DMS53 treated with DMSO at 0.1 percent for 48 hours (cell line): ENCODE results near the gene MYH7.

Source experiments
- DNase-seq: peaks from one replicate; lab custom pipeline; 2025; ENCODE audit not compliant: unreplicated experiment; lab: John Stamatoyannopoulos, UW

MYH7 gene

GRCh38 chr14:23449314-23449713, 13.9 kb upstream of the MYH7 start:
- DNase-seq, result no peak

GRCh38 chr14:23447361-23448350, 12.2 kb upstream of the MYH7 start:
- DNase-seq, result peak; percentile 50

- DNase-seq, result no peak
These were observed 10.9 kb upstream of the MYH7 start for GRCh38 chr14:23446291-23446851.

- no peak for DNase-seq
These were observed 10.3 kb upstream of the MYH7 start for GRCh38 chr14:23445773-23446172.

GRCh38 chr14:23444314-23444713, 8.9 kb upstream of the MYH7 start:
- no peak for DNase-seq

- no peak for DNase-seq
These were observed 8.4 kb upstream of the MYH7 start for GRCh38 chr14:23443881-23444280.

GRCh38 chr14:23443411-23443812, 8.0 kb upstream of the MYH7 start:
- no peak for DNase-seq

- no peak for DNase-seq
These were observed 7.4 kb upstream of the MYH7 start for GRCh38 chr14:23442721-23443356.

- no peak for DNase-seq
These were observed 5.6 kb upstream of the MYH7 start for GRCh38 chr14:23441076-23441475.

GRCh38 chr14:23439107-23439835, 3.8 kb upstream of the MYH7 start:
- DNase-seq, result no peak

GRCh38 chr14:23438101-23438971, 2.9 kb upstream of the MYH7 start:
- no peak for DNase-seq

- no peak for DNase-seq
These were observed 2.0 kb upstream of the MYH7 start for GRCh38 chr14:23437133-23438100.

GRCh38 chr14:23436327-23437132, 1.1 kb upstream of the MYH7 start:
- no peak for DNase-seq

- no peak for DNase-seq
These were observed 805 bp downstream of the MYH7 start for GRCh38 chr14:23434488-23435222.

GRCh38 chr14:23433457-23433856, 2.0 kb downstream of the MYH7 start:
- DNase-seq, result no peak

GRCh38 chr14:23432946-23433345, 2.5 kb downstream of the MYH7 start:
- DNase-seq, result no peak

GRCh38 chr14:23432102-23432925, 3.1 kb downstream of the MYH7 start:
- no peak for DNase-seq
